Measurements from ENCODE around the gene PPP6R2.

DNA sequence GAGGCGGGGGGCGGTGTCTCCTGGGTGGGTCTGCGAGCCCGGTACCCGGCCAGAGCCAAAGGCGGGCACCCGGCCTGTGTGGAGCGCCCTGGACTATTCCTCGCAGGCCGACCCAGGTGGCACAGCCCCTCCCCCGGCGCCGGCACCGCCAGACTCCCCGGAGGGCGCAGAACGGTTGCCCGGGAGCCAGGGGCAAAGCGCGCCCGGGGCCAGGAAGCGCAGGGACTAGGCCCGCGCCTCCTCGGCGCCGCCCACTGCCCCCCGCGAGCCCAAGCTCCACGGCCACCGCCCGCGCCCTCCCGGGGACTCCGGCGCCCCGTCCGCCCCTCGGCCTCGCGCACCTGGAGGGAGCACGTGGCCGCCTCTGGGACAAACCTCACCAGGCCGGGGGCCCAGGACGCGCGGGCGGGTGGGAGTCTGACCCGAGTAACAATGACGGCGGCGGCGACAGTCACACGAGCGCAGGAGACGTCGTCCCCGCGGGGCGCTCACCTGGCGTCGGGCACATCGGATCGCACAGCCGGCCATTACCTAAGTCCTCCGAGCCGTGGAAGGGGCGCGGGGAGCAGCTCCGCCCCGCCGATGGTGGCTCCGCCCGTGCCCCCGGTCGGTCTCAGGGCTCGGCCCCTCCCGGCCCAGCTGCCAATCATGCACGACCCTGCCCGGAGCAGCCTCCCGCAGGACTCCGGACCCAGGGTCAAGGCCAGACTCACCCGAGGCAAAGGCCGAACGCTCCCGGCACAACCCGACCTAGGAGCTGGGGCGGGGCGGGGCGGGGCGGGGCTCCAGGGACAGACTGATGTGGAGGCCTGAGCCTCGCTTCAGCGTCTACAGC, 43.1 kb upstream of the PPP6R2 start:
- TF ChIP-seq POLR2A (IDR thresholded peaks at IDR 0.05; ENCODE audit: low read depth, low read length) (no peak), TAF1 (IDR thresholded peaks at IDR 0.05; ENCODE audit: low read depth, low read length) (no peak)

Data from GM12891 (cell line).